Neural cell (in vitro differentiated cells): Measurements from ENCODE around the gene HTR3A. TPM values are rescaled to one million over a fixed set of nuclear protein-coding genes. Genes with fewer than 3 reads are reported as not detected.

Experiments used
- H2AFZ ChIP-seq: fragments of 200-600, 300-800 bp; sonication (generic), shearing (Covaris generic); 2 replicates; pipeline ENCODE4 v1.6.0; 2014; ENCODE audit warnings: low read depth, mild to moderate bottlenecking, antibody characterized with exemption, low read length, moderate library complexity
- H3F3A ChIP-seq: fragments of 200-600 bp; shearing (Covaris generic); 2 replicates; pipeline ENCODE4 v1.6.1; 2016; ENCODE audit warnings: mild to moderate bottlenecking, moderate library complexity, mixed read lengths, antibody characterized with exemption, low read length; ENCODE audit not compliant: insufficient read depth, poor library complexity, severe bottlenecking
- H3K27ac ChIP-seq: fragments of 200-600, 300-800 bp; sonication (generic), shearing (Covaris generic); 2 replicates; pipeline ENCODE4 v1.5.1; 2014; ENCODE audit warnings: mild to moderate bottlenecking, low read length, moderate library complexity
- H3K27me3 ChIP-seq: fragments of 300-800, 200-600 bp; sonication (generic), shearing (Covaris generic); 2 replicates; pipeline ENCODE4 v1.6.0; 2014; ENCODE audit warnings: mild to moderate bottlenecking, low read depth, low read length, moderate library complexity; ENCODE audit not compliant: insufficient read depth
- H3K36me3 ChIP-seq: fragments of 300-800, 200-600 bp; sonication (generic), shearing (Covaris generic); 2 replicates; pipeline ENCODE4 v1.5.1; 2014; ENCODE audit warnings: mild to moderate bottlenecking, antibody characterized with exemption, low read length, moderate library complexity; ENCODE audit not compliant: insufficient read depth
- H3K4me2 ChIP-seq: fragments of 300-800, 200-600 bp; sonication (generic), shearing (Covaris generic); 2 replicates; pipeline ENCODE4 v1.6.0; 2014; ENCODE audit warnings: mild to moderate bottlenecking, low read length
- H3K4me3 ChIP-seq: fragments of 300-800, 200-600 bp; sonication (generic), shearing (Covaris generic); 2 replicates; pipeline ENCODE4 v1.5.1; 2014; ENCODE audit warnings: mild to moderate bottlenecking, low read length, moderate library complexity
- H3K79me2 ChIP-seq: fragments of 200-600 bp; shearing (Covaris generic); replicated peaks from 2 replicates; pipeline ENCODE4 v1.6.0; 2014; ENCODE audit warnings: mild to moderate bottlenecking, low read length, moderate library complexity; ENCODE audit not compliant: insufficient read depth
- H3K9ac ChIP-seq: fragments of 300-800, 200-600 bp; sonication (generic), shearing (Covaris generic); 2 replicates; pipeline ENCODE4 v1.6.1; 2016; ENCODE audit warnings: mild to moderate bottlenecking, low read length, mixed read lengths
- H3K9me2 ChIP-seq: fragments of 200-600 bp; shearing (Covaris generic); 2 replicates; pipeline ENCODE4 v1.6.1; 2016; ENCODE audit warnings: mild to moderate bottlenecking, low read length, mixed read lengths; ENCODE audit not compliant: insufficient read depth
- H3K9me3 ChIP-seq: fragments of 200-600, 300-800 bp; sonication (generic), shearing (Covaris generic); 2 replicates; pipeline ENCODE4 v1.6.1; 2016; ENCODE audit warnings: mild to moderate bottlenecking, mixed run types, low read length, moderate library complexity, mixed read lengths
- H4K20me1 ChIP-seq: fragments of 200-600 bp; shearing (Covaris generic); 2 replicates; pipeline ENCODE4 v1.6.1; 2016; ENCODE audit warnings: mild to moderate bottlenecking, mixed run types; ENCODE audit not compliant: insufficient read depth
- EP300 ChIP-seq: fragments of 450-650 bp; conservative IDR thresholded peaks from 2 replicates; pipeline ENCODE4 v1.6.1; 2014; ENCODE audit warnings: antibody characterized with exemption, mild to moderate bottlenecking, moderate library complexity; ENCODE audit not compliant: poor library complexity, severe bottlenecking
- EZH2 ChIP-seq: fragments of 200-600, 300-800 bp; shearing (Covaris generic), sonication (generic); IDR thresholded peaks from 2 replicates; pipeline ENCODE4 v1.6.1; 2014; ENCODE audit warnings: antibody characterized with exemption, low read length, borderline replicate concordance, mild to moderate bottlenecking; ENCODE audit not compliant: insufficient read depth, poor library complexity, severe bottlenecking
- MXI1 ChIP-seq: fragments of 450-650 bp; conservative IDR thresholded peaks from 2 replicates; pipeline ENCODE4 v1.6.1; 2014; ENCODE audit warnings: antibody characterized with exemption, mild to moderate bottlenecking; ENCODE audit not compliant: poor library complexity, severe bottlenecking
- POLR2AphosphoS5 ChIP-seq: IDR thresholded peaks from 2 replicates; pipeline ENCODE4 v1.6.1; 2012
- RAD21 ChIP-seq: fragments of 450-650 bp; conservative IDR thresholded peaks from 2 replicates; pipeline ENCODE4 v1.6.1; 2014; ENCODE audit warnings: antibody characterized with exemption, mild to moderate bottlenecking, moderate library complexity
- SMC3 ChIP-seq: fragments of 450-650 bp; conservative IDR thresholded peaks from 2 replicates; pipeline ENCODE4 v1.6.1; 2014; ENCODE audit warnings: antibody characterized with exemption, mild to moderate bottlenecking, moderate library complexity; ENCODE audit not compliant: poor library complexity
- polyA plus RNA-seq: library from polyadenylated mRNA; depleted of rRNA; stranded (reverse); fragments of >200 nt; gene quantifications from 2 replicates; pipeline ENCODE4 v1.2.3, GENCODE V29; 2014
- TF ChIP-seq, protein P1 (sequence below): IDR thresholded peaks from 2 replicates; pipeline ENCODE4 v1.6.1; 2012; ENCODE audit warnings: borderline replicate concordance

Gene HTR3A
- polyA plus RNA-seq, 1 donor from 2014 or later, result not detected

DNA sequence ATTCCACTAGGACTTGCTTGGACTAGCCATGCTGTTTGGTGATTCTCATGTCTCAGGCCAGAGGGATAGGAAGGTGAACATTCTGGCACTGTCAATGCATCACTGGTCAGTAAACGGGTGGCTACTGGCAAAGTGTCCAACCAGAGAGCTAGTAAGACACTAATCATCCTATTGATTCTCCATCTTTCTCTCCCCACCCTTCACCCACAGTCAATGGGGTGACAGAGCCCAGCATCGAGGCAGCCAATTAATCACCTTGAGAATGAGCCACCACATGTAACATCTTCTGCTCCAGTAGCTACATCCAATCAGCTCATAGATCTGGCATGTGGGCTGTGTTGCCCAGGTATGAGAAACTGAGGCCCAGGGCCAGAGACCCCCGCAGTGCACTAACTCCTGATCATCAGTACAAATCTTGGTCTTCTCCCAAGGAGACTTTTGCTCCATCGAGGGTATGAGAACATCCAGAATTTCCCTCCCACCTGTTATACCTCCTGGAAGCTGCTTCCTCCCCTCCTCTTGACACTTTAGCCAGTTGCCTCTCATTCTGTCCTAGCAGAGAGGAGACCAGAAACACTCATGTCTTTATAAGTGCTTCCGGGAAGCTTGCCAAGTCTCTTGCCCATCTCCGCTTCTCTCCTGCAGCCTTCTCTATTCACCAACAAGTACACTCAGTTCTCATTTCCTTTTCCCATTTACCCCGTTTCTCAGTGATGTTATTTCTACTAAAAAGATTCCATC is 17.0 kb downstream of the HTR3A start:
- no peaks in the 10 kb centered on the region for H3K9me2 ChIP-seq
- no peaks in the 10 kb centered on the region for H3K9me3 ChIP-seq
- H4K20me1 ChIP-seq, result no peaks in the 10 kb centered on the region
- no peak for TF ChIP-seq SMC3
- TF ChIP-seq, protein P1, sequence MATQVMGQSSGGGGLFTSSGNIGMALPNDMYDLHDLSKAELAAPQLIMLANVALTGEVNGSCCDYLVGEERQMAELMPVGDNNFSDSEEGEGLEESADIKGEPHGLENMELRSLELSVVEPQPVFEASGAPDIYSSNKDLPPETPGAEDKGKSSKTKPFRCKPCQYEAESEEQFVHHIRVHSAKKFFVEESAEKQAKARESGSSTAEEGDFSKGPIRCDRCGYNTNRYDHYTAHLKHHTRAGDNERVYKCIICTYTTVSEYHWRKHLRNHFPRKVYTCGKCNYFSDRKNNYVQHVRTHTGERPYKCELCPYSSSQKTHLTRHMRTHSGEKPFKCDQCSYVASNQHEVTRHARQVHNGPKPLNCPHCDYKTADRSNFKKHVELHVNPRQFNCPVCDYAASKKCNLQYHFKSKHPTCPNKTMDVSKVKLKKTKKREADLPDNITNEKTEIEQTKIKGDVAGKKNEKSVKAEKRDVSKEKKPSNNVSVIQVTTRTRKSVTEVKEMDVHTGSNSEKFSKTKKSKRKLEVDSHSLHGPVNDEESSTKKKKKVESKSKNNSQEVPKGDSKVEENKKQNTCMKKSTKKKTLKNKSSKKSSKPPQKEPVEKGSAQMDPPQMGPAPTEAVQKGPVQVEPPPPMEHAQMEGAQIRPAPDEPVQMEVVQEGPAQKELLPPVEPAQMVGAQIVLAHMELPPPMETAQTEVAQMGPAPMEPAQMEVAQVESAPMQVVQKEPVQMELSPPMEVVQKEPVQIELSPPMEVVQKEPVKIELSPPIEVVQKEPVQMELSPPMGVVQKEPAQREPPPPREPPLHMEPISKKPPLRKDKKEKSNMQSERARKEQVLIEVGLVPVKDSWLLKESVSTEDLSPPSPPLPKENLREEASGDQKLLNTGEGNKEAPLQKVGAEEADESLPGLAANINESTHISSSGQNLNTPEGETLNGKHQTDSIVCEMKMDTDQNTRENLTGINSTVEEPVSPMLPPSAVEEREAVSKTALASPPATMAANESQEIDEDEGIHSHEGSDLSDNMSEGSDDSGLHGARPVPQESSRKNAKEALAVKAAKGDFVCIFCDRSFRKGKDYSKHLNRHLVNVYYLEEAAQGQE, result no peak
- no peak for TF ChIP-seq EP300
- TF ChIP-seq MXI1, result no peak
- no peak overlapping the region for H2AFZ ChIP-seq
- no peaks in the 10 kb centered on the region for H3K79me2 ChIP-seq
- H3F3A ChIP-seq, result no peaks in the 10 kb centered on the region
- H3K27ac ChIP-seq, result no peak overlapping the region
- H3K27me3 ChIP-seq, result no peaks in the 10 kb centered on the region
- no peak overlapping the region for H3K9ac ChIP-seq
- no peak overlapping the region for H3K4me2 ChIP-seq
- H3K36me3 ChIP-seq, result no peaks in the 10 kb centered on the region
- H3K4me3 ChIP-seq, result no peak overlapping the region

DNA sequence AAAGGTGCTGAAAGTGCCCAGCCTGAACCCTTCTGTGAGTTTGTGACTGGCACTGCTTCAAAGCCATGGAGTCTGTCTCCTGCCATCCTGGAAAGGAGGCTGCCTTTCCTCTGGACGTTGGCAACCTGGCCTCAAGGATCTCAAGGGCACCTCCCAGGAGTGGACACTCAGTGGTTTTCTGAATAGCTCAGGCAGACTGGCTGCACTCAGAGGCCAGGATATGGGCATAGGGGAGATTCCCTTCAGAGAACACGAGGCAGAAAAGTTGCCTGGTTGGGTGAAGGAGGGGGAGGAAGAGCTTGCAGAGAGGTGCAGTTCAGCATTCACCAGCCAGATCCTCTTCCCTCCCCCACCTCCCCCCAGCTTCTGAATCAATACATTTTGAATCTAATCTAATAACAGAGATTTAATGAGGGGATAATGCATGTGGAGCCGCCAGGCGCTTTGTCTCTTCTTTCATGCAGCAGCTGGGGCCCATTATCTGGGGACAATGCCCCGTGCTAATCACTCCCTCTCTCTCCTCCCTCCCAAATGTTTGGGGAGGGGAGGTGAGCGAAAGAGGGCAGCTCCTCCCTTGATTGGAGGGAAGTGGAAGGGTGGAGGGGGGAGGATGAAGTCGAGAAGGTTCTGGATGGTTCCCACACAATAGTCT is 17.7 kb downstream of the HTR3A start:
- H3F3A ChIP-seq, result no peaks in the 10 kb centered on the region
- H3K9ac ChIP-seq, result no peak overlapping the region
- no peak overlapping the region for H3K4me2 ChIP-seq
- no peaks in the 10 kb centered on the region for H3K9me2 ChIP-seq
- H2AFZ ChIP-seq, result no peak overlapping the region
- no peaks in the 10 kb centered on the region for H3K79me2 ChIP-seq
- no peak overlapping the region for H3K27ac ChIP-seq
- H4K20me1 ChIP-seq, result no peaks in the 10 kb centered on the region
- H3K4me3 ChIP-seq, result no peak overlapping the region
- H3K36me3 ChIP-seq, result no peaks in the 10 kb centered on the region
- TF ChIP-seq, protein P1, result no peak
- TF ChIP-seq POLR2AphosphoS5 (no peak), MXI1 (no peak), SMC3 (no peak), EZH2 (no peak), RAD21 (no peak)
- H3K9me3 ChIP-seq, result no peaks in the 10 kb centered on the region
- no peaks in the 10 kb centered on the region for H3K27me3 ChIP-seq
